GM18867 (cell line): ENCODE results near the gene PLPP3.

Experiments
- ATAC-seq: cut with Tn5 transposase; IDR thresholded peaks from one replicate; pipeline ENCODE4 v1.9.1; 2021; ENCODE audit warnings: mild to moderate bottlenecking, moderate library complexity; ENCODE audit not compliant: unreplicated experiment

Gene PLPP3

DNA sequence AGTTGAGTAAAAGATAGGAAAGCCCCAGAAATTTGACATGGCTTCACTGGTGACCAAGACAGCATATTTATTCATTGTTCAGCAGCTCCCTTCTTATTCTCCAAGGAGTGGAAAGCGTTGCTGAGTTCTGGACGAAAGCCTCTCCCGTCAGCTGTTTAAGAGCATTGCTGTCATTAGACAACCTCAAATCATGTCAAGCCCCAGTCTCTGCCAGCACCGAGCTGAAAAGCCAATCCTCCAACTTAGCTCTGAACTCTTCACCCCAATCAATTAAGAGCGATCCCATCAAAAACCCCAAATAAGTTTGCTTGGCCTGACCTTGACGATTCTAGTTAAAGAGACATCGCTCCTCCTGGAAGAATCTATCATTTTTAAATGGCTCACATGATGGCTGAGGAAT, 110.8 kb downstream of the PLPP3 start:
- ATAC-seq = no peak

DNA sequence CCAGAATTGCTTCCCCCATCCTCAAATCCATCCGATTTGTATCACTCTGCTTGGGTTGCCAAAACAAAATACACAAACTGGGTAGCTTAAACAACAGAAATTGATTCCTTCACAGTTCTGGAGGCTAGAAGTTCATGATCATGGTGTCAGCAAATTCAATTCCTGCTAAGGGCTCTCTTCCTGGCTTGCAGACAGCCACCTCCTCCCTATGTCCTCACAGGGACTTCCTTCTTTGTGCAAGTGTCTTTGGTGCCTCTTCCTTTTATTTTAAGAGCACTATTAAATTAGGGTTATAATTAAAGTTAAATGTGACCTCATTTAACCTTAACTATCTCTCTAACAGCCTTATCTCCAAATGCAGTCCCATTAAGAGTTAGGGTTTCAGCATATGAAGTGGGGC, 112.8 kb downstream of the PLPP3 start:
- no peak for ATAC-seq

DNA sequence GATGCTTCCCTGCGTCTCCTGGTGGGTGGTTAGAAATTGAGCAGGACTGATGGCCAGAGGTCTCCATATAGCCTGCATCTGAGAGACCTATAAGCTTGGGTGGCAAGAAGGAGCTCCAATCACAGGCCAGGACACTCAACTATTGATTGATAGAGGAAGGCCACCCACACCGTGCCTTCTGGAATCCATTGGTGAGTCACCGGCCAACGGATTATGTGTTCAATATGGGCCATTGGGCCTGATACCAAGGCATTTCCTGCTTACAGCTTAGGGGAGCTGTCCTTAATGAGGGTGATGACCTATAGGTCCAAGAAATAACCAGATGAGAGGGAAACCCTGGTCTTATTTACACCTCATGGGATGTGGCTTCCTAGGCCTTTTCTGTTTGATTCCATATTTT, 115.1 kb downstream of the PLPP3 start:
- ATAC-seq = no peak

DNA sequence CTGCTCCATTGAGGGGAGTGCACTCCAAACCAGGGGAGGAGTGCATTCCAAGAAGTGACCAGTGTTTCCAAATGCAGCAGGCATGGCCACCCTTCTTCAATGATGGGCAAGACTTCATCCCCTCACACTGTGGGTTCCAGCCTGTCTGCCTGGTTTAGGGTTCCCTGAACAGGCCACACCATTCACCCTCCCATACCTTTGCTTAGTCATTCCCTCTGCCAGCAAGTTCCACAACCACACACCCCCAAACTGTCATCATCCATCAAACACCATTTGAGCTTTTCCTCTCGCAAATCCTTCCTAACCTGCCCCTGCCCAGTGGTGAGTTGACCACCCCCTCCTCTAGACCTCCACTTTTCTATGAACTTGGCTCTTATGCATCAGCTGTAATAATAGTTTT, 116.0 kb downstream of the PLPP3 start:
- no peak for ATAC-seq

DNA sequence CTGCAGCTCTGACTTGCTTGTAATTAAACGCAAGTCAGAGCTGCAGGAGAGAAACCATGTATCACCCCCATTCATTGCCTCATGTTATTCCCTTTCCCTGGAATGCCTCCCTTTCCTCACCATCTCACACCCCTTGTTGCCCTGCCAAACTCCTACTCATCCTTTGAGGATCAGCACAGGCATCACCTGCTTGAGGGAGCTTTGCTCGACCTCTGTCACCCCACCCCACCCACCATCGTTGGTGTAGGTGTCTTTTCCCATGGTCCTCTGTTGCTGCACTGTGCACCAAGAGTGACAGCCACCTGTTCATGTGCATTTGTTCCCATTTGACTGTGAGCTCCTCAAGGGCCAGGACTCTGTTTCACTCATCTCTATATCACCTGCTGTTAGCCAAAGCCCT, 117.2 kb downstream of the PLPP3 start:
- ATAC-seq = no peak

GRCh38 chr1:56461158-56462127, 117.9 kb downstream of the PLPP3 start:
- ATAC-seq = no peak

GRCh38 chr1:56459260-56459659, 120.1 kb downstream of the PLPP3 start:
- ATAC-seq = no peak

- no peak for ATAC-seq
These were observed 121.5 kb downstream of the PLPP3 start for GRCh38 chr1:56457756-56458375.

DNA sequence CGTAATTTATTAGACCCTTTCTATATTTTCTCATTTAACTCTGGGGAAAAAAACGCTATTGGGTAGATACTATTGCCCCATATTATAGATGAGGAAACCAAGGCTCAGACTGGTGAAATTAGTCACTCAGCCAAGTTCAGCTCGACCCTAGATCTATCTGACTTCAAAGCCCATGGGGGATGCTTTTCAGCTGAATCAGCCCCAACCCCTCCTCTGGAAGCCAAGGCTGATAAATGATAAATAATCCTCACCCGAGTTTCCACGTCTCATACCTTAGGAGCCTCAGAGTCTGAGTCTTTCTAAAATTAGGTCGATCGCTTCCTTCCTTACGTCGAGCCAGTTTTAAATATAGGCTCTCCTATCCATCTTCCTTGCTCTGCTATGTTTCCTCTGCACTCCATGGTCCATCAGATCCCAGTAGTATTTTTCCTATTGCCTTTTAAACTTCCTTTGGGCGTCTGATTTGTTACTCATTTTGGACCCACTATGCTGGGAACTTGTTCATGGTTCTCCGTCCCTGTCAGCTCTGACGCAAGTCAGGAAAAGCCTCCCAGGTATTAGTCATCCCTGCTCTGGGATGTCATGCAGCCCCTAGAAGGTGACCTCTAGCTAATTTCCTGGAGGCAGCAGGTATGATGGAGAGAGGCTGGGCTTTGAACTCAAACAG, 122.8 kb downstream of the PLPP3 start:
- ATAC-seq = no peak

DNA sequence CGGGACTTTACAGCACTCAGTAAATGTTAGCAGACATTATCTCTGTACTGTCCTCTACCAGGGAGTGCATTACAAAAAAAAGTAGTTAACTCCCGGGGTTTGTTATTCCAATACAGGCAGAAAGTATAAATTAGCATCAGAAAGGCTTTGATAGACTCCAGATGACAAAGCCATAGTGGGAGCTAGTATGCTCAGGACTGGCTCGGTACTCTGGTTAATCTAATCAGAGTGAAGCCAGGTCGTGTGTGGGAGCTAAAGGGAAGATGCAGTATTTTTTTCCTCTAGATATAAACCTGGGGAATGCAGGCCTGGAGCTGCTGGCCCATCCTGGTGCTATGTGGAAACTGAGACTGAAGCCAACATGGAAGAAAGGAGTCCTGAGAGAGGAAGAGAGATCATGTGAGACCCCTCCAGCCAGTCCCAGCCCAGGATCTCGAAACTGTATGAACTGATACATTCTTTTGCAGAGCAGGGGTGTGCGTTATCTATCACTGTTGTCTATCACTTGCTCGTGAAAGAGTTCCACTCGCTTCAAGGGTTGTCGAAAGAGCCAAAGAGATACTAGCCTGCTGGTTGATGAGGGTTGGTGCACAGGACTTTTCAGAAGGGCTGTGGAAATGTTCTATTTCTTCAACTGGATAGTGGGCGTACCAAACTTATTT, 125.8 kb downstream of the PLPP3 start:
- no peak for ATAC-seq

- ATAC-seq = no peak
These were observed 126.3 kb downstream of the PLPP3 start for GRCh38 chr1:56453016-56453415.

DNA sequence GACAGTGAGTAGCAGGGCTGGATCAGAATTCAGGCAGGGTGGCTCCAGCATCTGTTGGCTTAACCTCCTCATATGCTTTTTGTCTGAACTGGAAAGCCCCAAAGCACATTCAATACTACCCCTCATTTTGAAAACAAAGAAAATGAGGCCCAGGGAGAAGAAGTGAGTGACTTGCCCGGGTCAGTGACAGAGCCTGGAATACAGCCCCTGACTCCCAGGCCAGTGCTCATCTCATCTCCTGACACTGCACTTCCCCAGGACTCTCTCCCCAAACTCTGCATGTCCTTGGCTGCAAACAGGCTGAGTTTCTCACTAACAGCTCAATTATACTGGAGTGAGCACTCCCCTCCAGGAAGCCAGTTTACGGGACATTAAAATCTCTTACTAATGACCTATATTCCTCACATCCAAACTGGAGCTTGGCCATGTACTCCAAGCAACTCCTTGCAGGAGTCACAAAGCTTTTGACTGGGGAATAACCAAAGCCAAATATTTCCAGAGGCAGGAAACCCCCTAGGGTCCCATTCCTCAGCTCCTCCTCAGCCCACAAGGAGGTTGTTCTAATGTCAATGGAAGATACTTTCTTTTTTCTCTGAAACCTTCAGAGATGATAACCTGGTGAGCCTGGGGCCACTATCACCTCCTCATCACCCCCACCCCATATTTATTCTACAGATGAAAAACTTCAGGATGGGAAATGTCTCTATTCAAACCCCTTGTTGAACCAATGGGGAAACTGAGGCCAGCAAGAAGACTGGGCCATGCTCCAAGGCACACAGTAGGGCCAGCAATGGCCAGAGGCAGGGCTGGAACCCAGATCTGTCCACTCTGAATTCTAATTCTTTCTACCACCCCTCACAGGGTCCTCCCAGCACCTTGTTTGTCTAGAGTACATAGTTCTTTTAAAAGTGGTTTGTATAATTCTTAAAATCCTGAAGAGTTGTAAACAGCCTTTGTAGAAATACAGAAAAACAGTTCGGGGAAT, 127.0 kb downstream of the PLPP3 start:
- ATAC-seq = no peak

DNA sequence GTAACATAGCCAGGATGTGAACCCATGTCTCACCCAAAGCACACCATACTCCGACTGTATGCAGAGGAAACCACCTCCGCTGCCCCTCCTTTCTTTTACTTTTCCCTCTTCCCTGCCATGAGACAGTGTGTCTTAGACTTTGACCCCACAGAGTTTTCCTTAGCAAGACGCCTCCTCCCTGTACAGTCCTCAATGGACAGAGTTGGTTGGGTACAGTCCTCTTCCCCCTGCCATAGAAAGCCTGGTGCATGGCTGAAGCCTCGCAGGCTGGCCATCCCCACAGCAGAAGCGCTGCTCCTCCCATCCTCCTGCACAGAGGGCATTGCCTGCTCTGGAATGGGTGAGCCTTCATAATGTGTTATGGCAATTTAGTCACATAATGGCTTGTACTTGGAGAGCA, 127.9 kb downstream of the PLPP3 start:
- no peak for ATAC-seq

DNA sequence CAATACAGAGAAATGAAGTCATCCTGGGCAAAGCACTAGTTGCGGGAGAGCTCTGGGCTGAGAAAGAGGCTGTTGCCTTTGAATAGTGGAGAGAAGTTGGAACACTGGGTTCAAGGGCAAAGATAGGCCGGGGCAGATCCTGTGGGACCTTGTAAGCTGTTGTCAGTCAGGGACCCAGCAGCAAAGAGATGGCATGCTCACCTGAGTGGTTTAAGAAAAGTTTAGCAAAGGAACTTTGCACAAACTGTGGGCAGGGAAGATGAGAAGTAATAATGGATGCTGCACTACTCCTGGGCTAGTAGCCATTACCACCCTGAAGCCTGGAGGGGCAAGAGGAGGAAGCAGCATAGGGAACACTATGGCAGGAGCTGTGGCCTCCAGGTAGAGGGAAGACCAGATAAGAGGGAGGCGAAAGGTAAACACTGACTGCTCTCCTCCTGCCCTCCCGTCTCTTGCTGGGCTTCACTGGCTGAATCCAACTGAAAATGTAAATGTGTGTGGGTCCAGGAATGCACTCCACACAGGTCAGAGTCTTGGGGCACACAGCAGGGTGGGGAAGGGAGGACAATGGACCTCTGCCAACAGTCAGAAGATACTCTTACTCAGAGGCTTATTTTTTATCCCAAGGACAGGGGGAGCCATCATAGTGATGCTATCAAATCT, 129.2 kb downstream of the PLPP3 start:
- no peak for ATAC-seq

GRCh38 chr1:56448529-56449300, 130.6 kb downstream of the PLPP3 start:
- no peak for ATAC-seq

- no peak for ATAC-seq
These were observed 131.5 kb downstream of the PLPP3 start for GRCh38 chr1:56447823-56448222.

DNA sequence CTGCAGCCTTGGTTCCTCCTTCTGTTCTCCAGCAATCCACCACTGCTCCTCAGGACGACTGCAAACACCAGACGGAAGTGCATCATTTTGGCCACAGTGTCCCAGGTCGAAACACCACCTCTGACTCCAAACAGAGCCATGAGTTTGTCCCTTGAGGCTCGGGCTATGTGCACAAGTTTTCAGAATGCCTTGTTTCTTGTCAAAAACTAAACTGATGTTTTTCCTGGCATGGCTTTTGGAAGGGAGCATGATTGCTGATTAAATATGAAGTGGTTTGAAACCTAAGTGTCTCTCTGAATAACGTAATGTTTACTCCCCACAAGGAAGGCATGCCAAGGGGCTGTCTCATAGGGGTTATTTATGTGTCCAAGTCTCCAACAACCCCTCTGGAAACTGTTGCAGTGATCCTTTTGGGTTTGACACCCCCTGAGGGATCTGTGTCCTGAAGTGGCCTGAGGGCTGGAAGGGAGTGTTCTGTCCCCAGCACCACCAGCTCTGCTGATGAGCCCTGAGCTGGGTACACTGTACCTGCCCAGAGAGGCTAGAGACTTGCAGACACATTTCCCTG, 132.7 kb downstream of the PLPP3 start:
- ATAC-seq = no peak

GRCh38 chr1:56444960-56445646, 134.3 kb downstream of the PLPP3 start:
- no peak for ATAC-seq
